HG03135 (cell line): ENCODE data around the gene CCR3.

Experiments used
- ATAC-seq: cut with Tn5 transposase; IDR thresholded peaks from one replicate; pipeline ENCODE4 v1.9.1; 2021; ENCODE audit warnings: mild to moderate bottlenecking, moderate library complexity; ENCODE audit not compliant: unreplicated experiment

Gene CCR3

GRCh38 chr3:46293991-46294833 is 52.0 kb downstream of the CCR3 start:
- no peak for ATAC-seq

DNA sequence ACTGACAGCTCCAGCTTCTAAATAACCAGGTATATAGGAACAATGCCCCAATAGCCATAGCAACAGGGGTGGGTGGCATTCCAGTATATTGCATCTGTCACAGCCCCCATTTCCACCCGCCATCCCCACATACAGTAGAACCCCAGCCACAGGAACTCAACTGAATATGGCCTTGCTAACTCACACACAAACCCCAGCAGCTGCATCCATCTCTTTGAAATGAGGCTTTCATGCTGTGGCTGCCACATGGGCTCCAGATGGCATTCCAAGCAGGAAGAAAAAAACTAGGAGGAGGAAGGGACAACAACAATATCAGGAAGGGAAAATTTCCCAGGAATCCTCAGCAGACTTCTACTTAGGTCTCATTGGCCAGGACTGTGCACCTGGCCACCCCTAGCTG is 54.6 kb downstream of the CCR3 start:
- ATAC-seq = no peak

GRCh38 chr3:46297658-46298423 is 55.6 kb downstream of the CCR3 start:
- ATAC-seq = no peak

GRCh38 chr3:46298871-46299607 is 56.8 kb downstream of the CCR3 start:
- no peak for ATAC-seq

DNA sequence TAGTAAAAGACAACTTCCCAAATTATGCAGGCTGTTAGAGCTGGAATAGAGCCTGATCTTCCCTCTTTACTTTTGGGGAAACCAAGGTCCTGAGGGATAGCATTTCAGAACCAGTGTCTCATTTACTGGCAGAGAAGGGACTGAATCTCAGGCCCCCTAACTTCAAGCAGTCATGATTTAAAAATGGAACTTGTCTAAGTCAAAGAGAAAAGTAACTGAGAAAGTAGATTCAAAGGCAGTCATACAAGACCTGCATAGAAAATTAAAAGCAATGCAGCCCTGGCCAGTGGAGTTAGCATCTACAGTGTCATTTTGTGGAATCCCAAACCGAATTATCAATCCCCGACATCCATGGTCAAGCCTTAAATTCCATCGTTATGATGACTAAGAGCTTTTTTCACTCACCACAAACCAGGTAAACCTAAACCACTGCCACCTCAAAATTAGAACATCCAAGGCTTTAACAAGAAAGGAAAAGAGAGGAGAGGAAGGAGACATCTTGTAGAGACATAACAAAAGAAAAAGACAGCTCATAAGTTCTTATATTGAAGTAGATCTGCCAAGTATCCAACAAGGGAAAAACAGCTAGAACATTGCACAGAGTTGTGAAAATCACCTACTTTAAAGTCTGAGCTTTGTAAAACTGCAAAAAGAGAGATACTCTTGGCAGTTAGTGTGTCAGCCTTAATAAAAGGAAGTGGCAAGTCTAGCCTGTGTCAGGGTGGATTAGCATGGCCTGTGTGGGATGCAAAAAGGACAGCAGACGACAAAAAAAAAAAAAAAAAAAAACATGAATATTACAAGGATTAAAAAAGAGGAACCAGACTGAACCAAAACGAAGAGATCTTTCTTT is 57.6 kb downstream of the CCR3 start:
- no peak for ATAC-seq

DNA sequence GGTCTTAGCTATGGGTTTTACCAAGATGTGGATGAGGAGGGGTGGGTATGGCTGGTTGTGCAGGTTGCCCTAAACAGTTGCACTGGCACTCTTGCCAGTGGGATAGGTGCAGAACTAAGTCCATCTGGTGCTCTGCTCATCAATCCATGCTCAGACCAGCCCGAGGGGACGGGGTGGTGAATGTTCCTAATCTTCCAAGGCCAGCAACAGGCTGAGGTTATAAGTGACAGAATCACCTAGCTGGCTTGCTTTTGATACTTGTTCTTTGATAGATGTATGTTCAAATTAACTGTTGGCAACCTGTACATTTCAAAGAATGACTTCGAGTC is 58.2 kb downstream of the CCR3 start:
- ATAC-seq = no peak

GRCh38 chr3:46301122-46301835 is 59.0 kb downstream of the CCR3 start:
- ATAC-seq = no peak

DNA sequence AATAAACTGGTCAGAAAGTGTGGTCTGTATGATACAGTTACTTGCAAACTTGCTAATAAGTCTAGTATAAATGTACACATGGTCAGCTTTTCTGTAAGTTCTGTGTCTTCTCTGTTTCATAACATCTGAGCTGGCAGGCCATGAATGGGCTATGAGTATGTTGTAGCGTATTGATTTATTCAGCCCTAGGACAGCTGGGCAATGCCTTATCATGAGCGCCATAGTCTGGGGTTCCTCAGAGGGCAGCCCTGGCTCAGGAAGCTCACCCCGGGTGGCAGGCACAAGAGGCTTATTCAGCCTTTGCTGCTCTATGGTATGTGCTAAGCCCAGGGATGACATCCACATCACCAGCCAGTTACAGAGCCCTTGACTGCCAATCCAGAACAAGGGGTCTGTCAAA is 61.0 kb downstream of the CCR3 start:
- no peak for ATAC-seq

- ATAC-seq = no peak
Observed at GRCh38 chr3:46304739-46305138, 62.5 kb downstream of the CCR3 start.

GRCh38 chr3:46312991-46313390 is 70.7 kb downstream of the CCR3 start:
- ATAC-seq = no peak

DNA sequence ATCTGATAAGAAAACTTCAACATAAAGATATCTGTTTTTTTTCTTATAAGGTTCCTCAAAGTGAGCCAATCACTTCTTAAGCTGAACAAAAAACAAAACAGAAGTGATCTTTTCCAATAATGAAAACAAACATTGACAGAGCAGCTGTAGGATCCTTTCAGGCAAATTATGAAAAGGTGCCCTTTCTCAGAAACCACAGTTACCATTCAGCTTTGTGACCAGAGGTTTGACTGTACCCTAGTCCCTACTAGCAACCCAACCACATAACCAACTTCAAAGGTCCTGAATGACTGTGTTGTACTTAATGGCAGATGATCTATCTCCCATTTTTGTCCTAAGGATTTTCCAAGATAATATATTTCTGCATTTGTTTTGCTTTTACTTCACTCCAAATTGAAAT is 72.3 kb downstream of the CCR3 start:
- no peak for ATAC-seq

DNA sequence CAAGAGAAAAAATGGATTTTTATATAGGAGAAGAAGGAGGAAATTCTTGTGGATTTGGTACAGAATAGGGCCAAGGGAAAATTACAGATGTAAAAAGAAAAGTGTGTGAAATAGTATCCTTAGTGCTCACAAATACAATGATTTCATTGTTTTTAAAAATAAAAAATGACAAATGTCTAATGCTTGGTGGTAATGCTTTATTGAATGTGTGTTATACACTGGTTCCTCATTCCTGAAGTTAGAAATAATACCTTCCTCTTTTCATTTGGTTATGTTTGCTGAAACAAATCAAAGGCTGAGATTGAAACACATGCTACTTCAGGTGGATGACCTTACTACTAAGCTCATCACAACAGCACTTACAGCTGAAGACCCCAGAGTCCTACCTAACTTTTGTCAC is 73.9 kb downstream of the CCR3 start:
- ATAC-seq = no peak
